ENCODE data around the gene PARD3. TPM values are rescaled to one million over a fixed set of nuclear protein-coding genes. Genes with fewer than 3 reads are reported as not detected.
A peak's percentile ranks its signal among the peaks of the same experiment; 100 is the strongest.

Gene PARD3
- total and polyA plus RNA-seq, 2 donors (not counting 1 experiment from before 2014, with no cell fraction given), result 24.0 to 46.4 TPM

- H4K20me1 ChIP-seq (ENCODE audit: control insufficient read depth, extremely low read depth, insufficient read depth, low read length), result no peaks in the 10 kb centered on the region
- H3K4me1 ChIP-seq (ENCODE audit: control insufficient read depth, extremely low read depth, insufficient read depth, low read length), result no peaks in the 10 kb centered on the region
- no peak for DNase-seq (ENCODE audit: low read depth in 2 of 2)
- H3K27me3 ChIP-seq (ENCODE audit: control insufficient read depth, insufficient read depth, low read length), result no peaks in the 10 kb centered on the region
- no peak overlapping the region for H3K4me2 ChIP-seq (ENCODE audit: extremely low read depth, insufficient read depth, low read length)
- no peak overlapping the region for H3K4me3 ChIP-seq (replicated peaks in 1 of 4; ENCODE audit: control extremely low read depth in 1 of 4, insufficient read depth in 1 of 4, low read depth in 3 of 4, low read length in 4 of 4)
- H3K9ac ChIP-seq (ENCODE audit: insufficient read depth, low read length), result no peak overlapping the region
- no peak overlapping the region for H2AFZ ChIP-seq (ENCODE audit: low read length)
- H3K79me2 ChIP-seq (ENCODE audit: control insufficient read depth, insufficient read depth, low read length), result no peaks in the 10 kb centered on the region
- no peaks in the 10 kb centered on the region for H3K36me3 ChIP-seq (ENCODE audit: control insufficient read depth, insufficient read depth, low read length)
- TF ChIP-seq EZH2 (IDR thresholded peaks at IDR 0.05; ENCODE audit: low read length, missing control alignments) (no peak), CTCF (conservative IDR thresholded peaks at IDR 0.05 in 1 of 2, IDR thresholded peaks at IDR 0.05 in 1 of 2; ENCODE audit: low read depth in 1 of 2, low read length in 2 of 2) (peak in 1 of 2 donors; percentile 7)
- no peaks in the 10 kb centered on the region for H3K9me3 ChIP-seq (ENCODE audit: control insufficient read depth, insufficient read depth, low read depth, low read length)
- no peak overlapping the region for H3K27ac ChIP-seq (ENCODE audit: insufficient read depth, low read length)
These were observed 430.7 kb downstream of the PARD3 start for GRCh38 chr10:34384372-34384771.

- TF ChIP-seq CTCF (conservative IDR thresholded peaks at IDR 0.05 in 1 of 2, IDR thresholded peaks at IDR 0.05 in 1 of 2; ENCODE audit: low read depth in 1 of 2, low read length in 2 of 2), result no peak
- no peak for TF ChIP-seq EZH2 (IDR thresholded peaks at IDR 0.05; ENCODE audit: low read length, missing control alignments)
- Histone ChIP-seq H3K27me3 (ENCODE audit: control insufficient read depth, insufficient read depth, low read length) (no peaks in the 10 kb centered on the region), H4K20me1 (ENCODE audit: control insufficient read depth, extremely low read depth, insufficient read depth, low read length) (no peaks in the 10 kb centered on the region), H3K9ac (ENCODE audit: insufficient read depth, low read length) (no peak overlapping the region), H2AFZ (ENCODE audit: low read length) (no peak overlapping the region), H3K4me2 (ENCODE audit: extremely low read depth, insufficient read depth, low read length) (no peak overlapping the region), H3K79me2 (ENCODE audit: control insufficient read depth, insufficient read depth, low read length) (no peaks in the 10 kb centered on the region), H3K4me1 (ENCODE audit: control insufficient read depth, extremely low read depth, insufficient read depth, low read length) (no peaks in the 10 kb centered on the region), H3K27ac (ENCODE audit: insufficient read depth, low read length) (no peak overlapping the region), H3K9me3 (ENCODE audit: control insufficient read depth, insufficient read depth, low read depth, low read length) (no peaks in the 10 kb centered on the region), H3K4me3 (replicated peaks in 1 of 4; ENCODE audit: control extremely low read depth in 1 of 4, insufficient read depth in 1 of 4, low read depth in 3 of 4, low read length in 4 of 4) (no peak overlapping the region), H3K36me3 (ENCODE audit: control insufficient read depth, insufficient read depth, low read length) (no peaks in the 10 kb centered on the region)
- no peak for DNase-seq (ENCODE audit: low read depth in 2 of 2)
These were observed 432.5 kb downstream of the PARD3 start for GRCh38 chr10:34382626-34383025.

GRCh38 chr10:34380856-34381255, 434.2 kb downstream of the PARD3 start:
- H3K4me1 ChIP-seq (ENCODE audit: control insufficient read depth, extremely low read depth, insufficient read depth, low read length), result no peaks in the 10 kb centered on the region
- H3K4me3 ChIP-seq (replicated peaks in 1 of 4; ENCODE audit: control extremely low read depth in 1 of 4, insufficient read depth in 1 of 4, low read depth in 3 of 4, low read length in 4 of 4), result no peak overlapping the region
- no peak for DNase-seq (ENCODE audit: low read depth in 2 of 2)
- no peak overlapping the region for H3K27ac ChIP-seq (ENCODE audit: insufficient read depth, low read length)
- H3K9me3 ChIP-seq (ENCODE audit: control insufficient read depth, insufficient read depth, low read depth, low read length), result no peaks in the 10 kb centered on the region
- no peak overlapping the region for H3K9ac ChIP-seq (ENCODE audit: insufficient read depth, low read length)
- H4K20me1 ChIP-seq (ENCODE audit: control insufficient read depth, extremely low read depth, insufficient read depth, low read length), result no peaks in the 10 kb centered on the region
- no peaks in the 10 kb centered on the region for H3K79me2 ChIP-seq (ENCODE audit: control insufficient read depth, insufficient read depth, low read length)
- no peak overlapping the region for H3K4me2 ChIP-seq (ENCODE audit: extremely low read depth, insufficient read depth, low read length)
- no peak overlapping the region for H2AFZ ChIP-seq (ENCODE audit: low read length)
- H3K27me3 ChIP-seq (ENCODE audit: control insufficient read depth, insufficient read depth, low read length), result no peaks in the 10 kb centered on the region
- no peaks in the 10 kb centered on the region for H3K36me3 ChIP-seq (ENCODE audit: control insufficient read depth, insufficient read depth, low read length)
- no peak for TF ChIP-seq EZH2 (IDR thresholded peaks at IDR 0.05; ENCODE audit: low read length, missing control alignments)
- no peak for TF ChIP-seq CTCF (conservative IDR thresholded peaks at IDR 0.05 in 1 of 2, IDR thresholded peaks at IDR 0.05 in 1 of 2; ENCODE audit: low read depth in 1 of 2, low read length in 2 of 2)

Measured in fibroblast of lung (primary cell).